GM21381 (cell line): ENCODE measurements around the gene ABL2.
"Not testable (repeated sequence)": the region's sequence is repeated elsewhere in the genome, so short reads cannot be mapped to it uniquely, and the experiment has no call there.

Source experiments
- ATAC-seq: cut with Tn5 transposase; IDR thresholded peaks from one replicate; pipeline ENCODE4 v1.9.1; 2021; ENCODE audit warnings: mild to moderate bottlenecking, moderate library complexity; ENCODE audit not compliant: unreplicated experiment

Gene ABL2

GRCh38 chr1:179229214-179230140 is at the start of gene ABL2:
TSS of gene ABL2 (minus strand) at chr1:179229677. CDS start at chr1:179229397, 280 bp downstream.
- ATAC-seq, result peak; percentile 55

GRCh38 chr1:179278920-179279319 is 49.4 kb upstream of the ABL2 start:
- no peak for ATAC-seq

- ATAC-seq, result not testable (repeated sequence)
These were observed 44.9 kb upstream of the ABL2 start for GRCh38 chr1:179274424-179274823.

- no peak for ATAC-seq
These were observed 39.6 kb upstream of the ABL2 start for GRCh38 chr1:179269071-179269470.

GRCh38 chr1:179264507-179264906 is 35.0 kb upstream of the ABL2 start:
- ATAC-seq, result no peak

- ATAC-seq, result no peak
These were observed 33.6 kb upstream of the ABL2 start for GRCh38 chr1:179263121-179263520.

GRCh38 chr1:179262183-179262582 is 32.7 kb upstream of the ABL2 start:
- ATAC-seq, result no peak

GRCh38 chr1:179253286-179253972 is 24.0 kb upstream of the ABL2 start:
- no peak for ATAC-seq

GRCh38 chr1:179252606-179253005 is 23.1 kb upstream of the ABL2 start:
- ATAC-seq, result no peak

GRCh38 chr1:179251675-179252074 is 22.2 kb upstream of the ABL2 start:
- ATAC-seq, result no peak

- ATAC-seq, result no peak
These were observed 18.4 kb upstream of the ABL2 start for GRCh38 chr1:179247923-179248322.

GRCh38 chr1:179245426-179245825 is 15.9 kb upstream of the ABL2 start:
- not testable (repeated sequence) for ATAC-seq

- ATAC-seq, result no peak
These were observed 12.1 kb upstream of the ABL2 start for GRCh38 chr1:179241530-179242097.

GRCh38 chr1:179237222-179237621 is 7.7 kb upstream of the ABL2 start:
- no peak for ATAC-seq

- no peak for ATAC-seq
These were observed 5.4 kb upstream of the ABL2 start for GRCh38 chr1:179234863-179235262.

- no peak for ATAC-seq
These were observed 2.4 kb upstream of the ABL2 start for GRCh38 chr1:179231923-179232322.

GRCh38 chr1:179230721-179231120 is 1.2 kb upstream of the ABL2 start:
- no peak for ATAC-seq

GRCh38 chr1:179230251-179230650 is 774 bp upstream of the ABL2 start:
- no peak for ATAC-seq

- peak; percentile 36 for ATAC-seq
These were observed 679 bp downstream of the ABL2 start for GRCh38 chr1:179228783-179229213.

- no peak for ATAC-seq
These were observed 2.7 kb downstream of the ABL2 start for GRCh38 chr1:179226738-179227137.

- not testable (repeated sequence) for ATAC-seq
These were observed 5.0 kb downstream of the ABL2 start for GRCh38 chr1:179224466-179224865.

- ATAC-seq, result not testable (repeated sequence)
These were observed 8.4 kb downstream of the ABL2 start for GRCh38 chr1:179221121-179221520.
